HG03060 (cell line): ENCODE results near the gene HSD3B2.
"Not testable (repeated sequence)": the region's sequence is repeated elsewhere in the genome, so short reads cannot be mapped to it uniquely, and the experiment has no call there.

Source experiments
- ATAC-seq: cut with Tn5 transposase; IDR thresholded peaks from one replicate; pipeline ENCODE4 v1.9.1; 2021; ENCODE audit warnings: low read depth, moderate number of reproducible peaks; ENCODE audit not compliant: unreplicated experiment

Gene HSD3B2

DNA sequence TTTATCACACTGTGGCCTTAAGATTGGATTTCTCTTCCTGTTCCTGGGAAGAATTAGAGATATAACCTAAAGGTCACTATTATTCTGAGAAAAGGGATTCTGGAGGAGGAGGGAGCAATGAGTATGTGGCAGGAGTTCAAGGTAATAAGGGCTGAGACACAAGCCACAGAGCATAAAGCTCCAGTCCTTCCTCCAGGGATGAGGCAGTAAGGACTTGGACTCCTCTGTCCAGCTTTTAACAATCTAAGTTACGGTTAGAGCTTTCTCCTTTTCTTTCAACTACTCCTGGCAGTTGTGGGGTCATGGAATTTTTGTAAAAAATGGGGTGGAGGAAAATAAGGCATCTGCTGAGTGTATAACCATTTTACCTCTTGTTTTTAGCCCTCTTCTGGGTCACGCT, at the start of gene HSD3B2:
Gene HSD3B2, plus strand, starts transcription at position 201 of the 400 bp plus-strand sequence. CDS start 270 bp downstream, outside the sequence.
- no peak for ATAC-seq

DNA sequence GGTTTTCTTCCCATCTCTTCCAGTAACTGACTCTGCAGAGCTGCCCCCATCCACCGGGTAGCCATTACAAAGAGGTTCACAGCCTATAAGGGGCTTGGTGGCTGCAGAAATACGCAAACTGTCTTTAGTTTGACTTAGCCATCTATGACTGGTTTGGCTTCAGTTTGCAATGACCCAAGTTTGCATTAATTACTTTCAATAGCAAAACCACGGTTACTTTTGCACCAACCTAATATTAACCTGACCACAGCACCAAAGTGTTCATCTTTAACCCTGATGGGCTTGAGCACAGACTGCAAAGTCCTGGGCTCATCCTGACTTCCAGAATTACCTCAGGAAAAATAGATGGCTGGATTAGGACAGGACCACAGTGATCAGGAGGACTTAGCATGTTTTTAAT, 48.5 kb upstream of the HSD3B2 start:
- no peak for ATAC-seq

- ATAC-seq, result no peak
These were observed 47.4 kb upstream of the HSD3B2 start for GRCh38 chr1:119367432-119368124.

- ATAC-seq, result no peak
These were observed 46.4 kb upstream of the HSD3B2 start, which contains the start of gene HAO2 for GRCh38 chr1:119368554-119368953. Gene HAO2 (plus strand): TSS chr1:119368785. CDS start chr1:119381086, 12,301 bp downstream.

DNA sequence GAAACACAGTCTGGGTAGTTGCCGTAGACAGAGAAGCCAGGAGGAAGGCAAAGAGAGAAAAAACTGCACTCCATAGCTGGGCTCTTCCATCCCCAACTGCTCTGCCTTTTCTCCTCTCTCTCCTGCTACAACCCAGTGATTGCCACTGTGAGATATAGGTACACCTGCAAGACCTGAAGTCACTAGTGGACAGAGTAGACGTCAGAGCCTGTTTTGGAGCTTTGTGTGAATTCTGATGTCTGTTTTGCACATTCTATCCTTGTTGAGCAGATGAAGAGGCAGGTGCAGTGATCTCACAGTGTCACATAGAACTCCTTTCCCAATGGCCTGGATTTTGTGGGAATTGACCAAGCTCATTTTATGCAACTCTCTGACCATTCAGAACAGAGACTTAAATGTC, 44.2 kb upstream of the HSD3B2 start:
- no peak for ATAC-seq

GRCh38 chr1:119371815-119372214, 43.1 kb upstream of the HSD3B2 start:
- ATAC-seq, result no peak

DNA sequence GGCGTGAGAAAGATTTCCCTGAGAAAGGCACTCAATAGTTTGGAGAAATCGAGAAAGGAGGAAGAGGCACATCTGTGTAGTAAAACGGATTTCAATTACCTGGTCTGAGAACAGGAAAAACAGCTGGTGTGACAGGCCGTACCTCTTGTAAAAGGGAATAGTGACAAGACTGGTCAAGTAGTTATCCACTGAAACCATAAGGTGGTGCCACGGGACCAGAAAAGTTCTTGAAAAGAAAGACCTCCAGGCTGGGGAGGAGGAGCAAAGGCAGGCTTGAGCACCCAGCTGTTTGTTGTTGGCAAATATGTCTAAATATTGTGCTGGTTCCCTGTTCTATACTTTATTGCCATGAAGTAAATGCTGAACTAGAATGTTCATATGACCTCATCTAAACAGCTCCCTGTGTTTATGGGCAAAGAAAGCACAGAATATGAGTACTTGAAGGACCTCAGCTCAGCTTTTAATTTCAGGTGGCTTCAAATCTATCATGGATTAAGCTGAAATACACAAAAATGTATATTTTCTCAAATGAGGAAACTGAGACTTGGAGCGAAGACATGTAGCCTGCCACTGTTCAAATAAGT, 42.4 kb upstream of the HSD3B2 start:
- no peak for ATAC-seq

GRCh38 chr1:119373465-119373864, 41.5 kb upstream of the HSD3B2 start:
- no peak for ATAC-seq

DNA sequence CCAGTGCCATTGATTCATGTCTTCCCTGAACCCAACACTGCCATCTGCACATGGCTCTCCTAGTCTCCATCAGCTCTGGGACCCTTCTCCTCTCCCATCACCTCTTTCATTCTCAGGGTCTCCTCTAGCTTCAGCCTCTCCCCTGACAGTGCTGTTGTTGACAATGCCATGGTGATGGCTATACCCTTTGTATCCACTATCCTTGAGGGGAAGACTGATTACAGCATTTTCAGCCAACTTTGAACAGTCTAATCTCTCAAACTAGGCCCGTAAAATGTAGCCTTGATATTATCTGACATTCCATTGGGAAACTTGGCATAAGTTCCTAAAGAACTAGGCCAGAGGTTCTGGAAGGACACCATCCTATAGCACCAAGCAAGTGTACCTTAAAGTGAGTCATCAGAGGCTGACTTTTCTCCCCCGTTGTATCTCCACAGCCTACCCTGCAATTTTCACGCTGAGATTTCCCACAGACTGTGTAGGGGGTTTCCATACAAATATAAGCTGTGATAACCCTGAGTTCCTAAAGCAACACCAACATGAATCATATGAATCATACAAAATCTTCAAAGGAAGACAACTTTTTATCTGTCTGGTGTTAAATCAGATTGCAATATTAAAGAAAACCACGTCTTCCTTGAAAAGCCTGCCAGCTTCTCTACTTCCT, 40.6 kb upstream of the HSD3B2 start:
- ATAC-seq, result no peak

- no peak for ATAC-seq
These were observed 39.6 kb upstream of the HSD3B2 start for GRCh38 chr1:119375366-119375765.

DNA sequence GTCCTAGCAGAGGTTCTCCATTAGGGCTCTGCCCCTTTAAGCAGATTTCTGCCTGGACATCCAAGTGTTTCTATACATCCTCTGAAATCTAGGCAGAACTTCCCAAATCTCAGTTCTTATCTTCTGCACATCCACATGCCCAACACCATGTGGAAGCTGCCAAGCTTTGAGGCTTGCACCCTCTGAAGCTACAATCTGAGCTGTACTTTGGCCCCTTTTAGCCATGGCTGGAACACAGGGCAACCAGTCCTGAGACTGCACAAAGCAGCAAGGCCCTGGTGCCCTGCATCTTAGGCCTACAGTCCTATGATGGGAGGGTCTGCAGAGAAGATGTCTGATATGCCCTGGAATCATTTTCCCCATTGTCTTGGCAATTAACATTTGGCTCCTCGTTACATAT, 38.4 kb upstream of the HSD3B2 start:
- no peak for ATAC-seq

DNA sequence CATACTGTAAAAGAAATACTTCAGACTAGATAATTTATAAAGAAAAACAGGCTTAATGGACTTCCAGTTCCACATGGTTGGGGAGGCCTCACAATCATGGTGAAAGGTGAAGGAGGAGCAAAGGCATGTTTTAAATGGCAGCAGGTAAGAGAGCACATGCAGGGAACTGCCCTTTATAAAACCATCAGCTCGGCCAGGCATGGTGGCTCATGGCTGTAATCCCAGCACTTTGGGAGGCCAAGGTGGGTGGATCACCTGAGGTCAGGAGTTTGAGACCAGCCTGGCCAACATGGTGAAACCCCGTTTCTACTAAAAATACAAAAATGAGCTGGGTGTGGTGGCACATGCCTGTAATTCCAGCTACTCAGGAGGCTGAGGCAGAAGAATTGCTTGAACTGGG, 37.4 kb upstream of the HSD3B2 start:
- not testable (repeated sequence) for ATAC-seq

- no peak for ATAC-seq
These were observed 35.8 kb upstream of the HSD3B2 start for GRCh38 chr1:119379117-119379516.

GRCh38 chr1:119380304-119380703, 34.6 kb upstream of the HSD3B2 start:
- ATAC-seq, result no peak

DNA sequence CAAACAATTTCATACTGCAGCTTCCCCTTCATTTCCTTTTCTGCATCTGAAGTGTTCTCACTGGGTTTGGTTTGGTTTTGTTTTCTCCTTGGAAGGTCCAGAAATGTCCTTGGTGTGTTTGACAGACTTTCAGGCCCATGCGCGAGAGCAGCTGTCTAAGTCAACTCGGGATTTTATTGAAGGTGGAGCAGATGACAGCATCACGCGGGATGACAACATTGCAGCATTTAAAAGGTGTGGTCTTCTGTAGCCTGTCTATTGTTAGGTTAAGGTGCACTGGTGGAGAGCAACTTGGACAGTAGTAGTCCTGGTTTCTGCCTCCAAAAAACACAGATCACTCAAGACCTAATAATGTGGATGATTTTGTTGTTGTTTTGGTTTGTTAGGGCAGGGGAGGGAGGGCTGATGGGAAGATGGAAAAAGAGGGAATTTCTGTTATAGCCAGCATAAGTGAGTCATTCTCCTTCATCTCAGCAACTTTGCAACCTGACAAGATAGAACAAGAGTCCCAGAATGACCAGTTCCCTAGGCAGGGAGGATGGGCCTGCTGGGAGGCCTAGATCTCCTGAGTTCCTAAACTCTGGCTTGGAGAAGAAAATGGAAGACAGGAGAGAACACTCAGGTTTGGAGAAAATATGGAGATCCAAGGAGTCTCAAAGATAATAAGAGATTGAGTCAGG, 33.8 kb upstream of the HSD3B2 start:
- ATAC-seq, result no peak

DNA sequence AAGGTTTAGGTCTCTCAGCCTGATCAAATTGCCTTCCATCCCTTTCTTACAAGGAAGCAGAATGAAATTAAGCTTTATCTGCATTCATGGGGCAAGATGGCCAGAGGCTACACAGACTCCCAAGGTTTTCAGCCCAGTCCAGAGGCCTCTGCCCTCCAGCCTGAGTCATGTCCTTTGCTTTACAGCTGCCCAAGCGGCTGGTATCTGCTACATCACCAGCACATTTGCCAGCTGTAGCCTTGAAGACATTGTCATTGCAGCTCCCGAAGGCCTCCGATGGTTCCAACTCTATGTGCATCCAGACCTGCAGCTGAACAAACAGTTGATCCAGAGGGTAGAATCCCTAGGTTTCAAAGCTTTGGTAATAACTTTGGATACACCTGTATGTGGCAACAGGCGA, 30.4 kb upstream of the HSD3B2 start:
- ATAC-seq, result no peak

DNA sequence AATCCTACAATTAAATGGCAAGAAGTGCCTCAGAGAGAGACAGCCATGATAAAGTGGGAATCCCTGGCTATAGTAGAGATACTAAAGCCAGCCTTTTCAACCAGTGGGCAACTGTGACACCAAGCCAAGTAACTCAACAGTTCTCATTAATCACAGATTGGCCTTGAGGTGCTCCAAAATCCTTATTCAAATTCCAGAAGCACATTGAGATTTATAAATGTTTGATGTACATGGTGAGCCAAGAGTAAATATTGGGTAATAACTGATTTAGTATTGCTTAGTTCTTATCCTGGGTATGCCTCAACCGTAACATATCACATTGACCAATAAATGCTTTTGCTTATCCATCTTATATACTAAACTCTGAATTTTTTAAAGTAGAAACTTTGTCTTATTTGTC, 29.3 kb upstream of the HSD3B2 start:
- no peak for ATAC-seq

DNA sequence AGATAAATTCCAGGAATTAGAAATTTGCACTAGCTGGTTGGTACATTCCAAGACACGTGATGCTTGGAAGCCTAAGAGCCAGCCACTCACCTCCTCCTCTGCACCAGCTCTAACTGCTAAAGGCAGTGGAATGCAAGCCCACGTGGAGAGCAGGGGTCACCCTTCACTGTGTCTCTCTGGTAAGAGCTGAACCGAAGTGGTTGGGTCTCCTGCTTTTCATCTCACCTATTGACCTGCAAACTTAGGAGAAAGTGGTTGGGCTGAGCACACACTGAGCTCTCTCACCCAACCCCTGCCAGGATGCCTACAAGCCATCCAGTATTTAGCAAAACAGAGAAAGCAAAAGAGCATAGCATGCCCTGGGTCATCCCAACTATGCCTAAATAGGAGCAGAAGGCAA, 27.1 kb upstream of the HSD3B2 start:
- no peak for ATAC-seq

DNA sequence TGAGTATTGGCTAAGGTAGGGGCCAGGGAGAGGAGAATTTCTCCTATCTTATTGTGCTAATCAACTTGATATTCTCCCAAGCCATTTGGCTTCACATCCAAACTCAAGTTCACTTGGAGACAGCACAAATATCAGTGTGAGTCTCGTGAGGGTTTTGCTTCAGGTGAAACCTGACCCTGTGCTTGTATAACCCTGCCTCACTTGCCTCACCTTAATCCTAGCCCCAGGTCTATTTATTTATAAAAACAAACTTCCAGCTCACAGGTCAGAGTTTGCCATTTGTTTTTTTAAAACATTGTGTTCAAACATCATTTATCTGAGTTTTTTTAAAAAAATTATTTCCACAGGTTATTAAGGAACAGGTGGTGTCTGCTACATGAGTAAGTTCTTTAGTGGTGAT, 26.5 kb upstream of the HSD3B2 start:
- ATAC-seq, result no peak

GRCh38 chr1:119390526-119390925, 24.4 kb upstream of the HSD3B2 start:
- ATAC-seq, result no peak

- ATAC-seq, result no peak
These were observed 23.2 kb upstream of the HSD3B2 start for GRCh38 chr1:119391749-119392148.
